Measurements from ENCODE around the gene CPD. TPM values are rescaled to one million over a fixed set of nuclear protein-coding genes. Genes with fewer than 3 reads are reported as not detected.
A peak's percentile ranks its signal among the peaks of the same experiment; 100 is the strongest.
"Not testable (repeated sequence)": the region's sequence is repeated elsewhere in the genome, so short reads cannot be mapped to it uniquely, and the experiment has no call there.

CPD gene
- 151 and 164 TPM in 2 replicates for total RNA-seq

- DNase-seq (ENCODE audit: low read depth in 2 of 2) = peak; percentile 94 to 95
These were observed at the start of gene CPD for GRCh38 chr17:30378825-30379302. Gene CPD, plus strand, starts transcription at chr17:30378927. Its CDS starts 54 bp downstream, at chr17:30378981.

- peak in 1 of 2 donors; percentile 61 for DNase-seq (ENCODE audit: low read depth in 2 of 2)
These were observed 46.6 kb upstream of the CPD start for GRCh38 chr17:30332057-30332542.

GRCh38 chr17:30333503-30334360 is 45.0 kb upstream of the CPD start, which contains the start of gene TMIGD1:
Gene TMIGD1, minus strand, starts transcription at chr17:30334057. Its CDS starts 1,924 bp downstream, at chr17:30332133.
- peak in 1 of 2 donors; percentile 32 for DNase-seq (ENCODE audit: low read depth in 2 of 2)

GRCh38 chr17:30334421-30334820 is 44.3 kb upstream of the CPD start:
- DNase-seq (ENCODE audit: low read depth in 2 of 2) = no peak

- DNase-seq (ENCODE audit: low read depth in 2 of 2) = peak; percentile 69 to 80
These were observed 42.2 kb upstream of the CPD start for GRCh38 chr17:30336369-30337171.

GRCh38 chr17:30337393-30337999 is 41.2 kb upstream of the CPD start:
- DNase-seq (ENCODE audit: low read depth in 2 of 2) = peak in 1 of 2 donors; percentile 51

- DNase-seq (ENCODE audit: low read depth in 2 of 2) = no peak
These were observed 39.6 kb upstream of the CPD start for GRCh38 chr17:30339086-30339485.

GRCh38 chr17:30340801-30341356 is 37.8 kb upstream of the CPD start:
- DNase-seq (ENCODE audit: low read depth in 2 of 2) = peak; percentile 73

GRCh38 chr17:30341703-30342249 is 37.0 kb upstream of the CPD start:
- DNase-seq (ENCODE audit: low read depth in 2 of 2) = no peak

- not testable (repeated sequence) for DNase-seq (ENCODE audit: low read depth in 2 of 2)
These were observed 35.5 kb upstream of the CPD start for GRCh38 chr17:30343244-30343643.

GRCh38 chr17:30343796-30344195 is 34.9 kb upstream of the CPD start:
- DNase-seq (ENCODE audit: low read depth in 2 of 2) = no peak

- DNase-seq (ENCODE audit: low read depth in 2 of 2) = peak; percentile 32 to 91
These were observed 34.2 kb upstream of the CPD start for GRCh38 chr17:30344283-30345088.

- DNase-seq (ENCODE audit: low read depth in 2 of 2) = no peak
These were observed 33.7 kb upstream of the CPD start for GRCh38 chr17:30345089-30345433.

GRCh38 chr17:30345527-30346075 is 33.1 kb upstream of the CPD start:
- DNase-seq (ENCODE audit: low read depth in 2 of 2) = no peak

GRCh38 chr17:30346221-30346795 is 32.4 kb upstream of the CPD start:
- DNase-seq (ENCODE audit: low read depth in 2 of 2) = no peak

- DNase-seq (ENCODE audit: low read depth in 2 of 2) = no peak
These were observed 31.2 kb upstream of the CPD start for GRCh38 chr17:30347488-30347887.

GRCh38 chr17:30349252-30349651 is 29.5 kb upstream of the CPD start:
- DNase-seq (ENCODE audit: low read depth in 2 of 2) = no peak

GRCh38 chr17:30351263-30351662 is 27.5 kb upstream of the CPD start:
- not testable (repeated sequence) for DNase-seq (ENCODE audit: low read depth in 2 of 2)

GRCh38 chr17:30351735-30352134 is 27.0 kb upstream of the CPD start:
- no peak for DNase-seq (ENCODE audit: low read depth in 2 of 2)

All from lung microvascular endothelial cell (primary cell).